ENCODE measurements around the gene ATP5ME. TPM values are rescaled to one million over a fixed set of nuclear protein-coding genes. Genes with fewer than 3 reads are reported as not detected.
A peak's percentile ranks its signal among the peaks of the same experiment; 100 is the strongest.

ATP5ME gene
- total RNA-seq, 1 donor = 60.8 TPM

DNA sequence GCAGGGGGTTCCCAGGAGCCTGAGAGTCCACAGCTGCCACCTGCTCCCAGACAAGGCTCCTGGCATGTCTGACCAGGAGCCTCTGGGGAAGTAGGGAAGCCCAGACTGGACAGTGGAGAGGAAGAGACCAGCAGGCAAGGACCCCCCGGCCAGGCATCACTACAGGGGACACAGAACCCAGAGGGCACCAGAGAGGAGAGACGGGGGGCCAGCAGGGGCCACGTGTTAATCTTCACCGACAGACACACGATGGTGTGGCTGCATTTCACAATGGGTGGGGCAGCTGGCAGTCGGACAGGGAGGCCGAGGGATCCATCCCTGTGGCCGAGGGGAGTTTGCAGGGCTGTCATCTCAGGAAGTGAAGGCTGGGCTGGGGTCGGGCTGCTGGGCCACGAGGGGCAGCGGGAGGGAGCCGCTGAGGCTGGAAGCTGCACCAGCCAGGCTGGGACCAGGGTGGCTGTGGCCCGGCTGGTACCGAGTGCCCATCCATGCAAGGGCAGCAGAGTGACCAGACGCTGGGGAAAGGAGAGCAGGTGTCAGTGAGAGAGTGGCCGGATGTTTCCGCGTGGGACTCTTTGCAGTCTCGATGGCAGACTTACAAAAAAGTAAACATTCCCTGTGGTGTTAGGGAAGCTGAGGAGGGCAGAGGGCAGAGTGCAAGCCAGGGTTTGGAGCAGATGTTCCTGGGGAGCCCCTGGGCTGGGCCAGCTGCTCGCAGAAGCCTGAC lies 44.0 kb downstream of the ATP5ME start:
- Histone ChIP-seq H4K20me1 (ENCODE audit: insufficient read depth, low read length) (no peaks in the 10 kb centered on the region), H3K4me3 (ENCODE audit: insufficient read depth, low read length) (no peak overlapping the region), H2AFZ (ENCODE audit: low read length) (no peak overlapping the region), H3K36me3 (ENCODE audit: insufficient read depth, low read length) (no peaks in the 10 kb centered on the region), H3K79me2 (ENCODE audit: insufficient read depth, low read length) (no peaks in the 10 kb centered on the region), H3K27me3 (ENCODE audit: insufficient read depth, low read length) (no peaks in the 10 kb centered on the region), H3K9me3 (ENCODE audit: low read depth, low read length) (no peaks in the 10 kb centered on the region), H3K27ac (ENCODE audit: low read depth, low read length) (no peak overlapping the region), H3K4me2 (ENCODE audit: insufficient read depth, low read length) (no peak overlapping the region), H3K4me1 (ENCODE audit: insufficient read depth, low read length) (no peaks in the 10 kb centered on the region)
- TF ChIP-seq, protein P1, sequence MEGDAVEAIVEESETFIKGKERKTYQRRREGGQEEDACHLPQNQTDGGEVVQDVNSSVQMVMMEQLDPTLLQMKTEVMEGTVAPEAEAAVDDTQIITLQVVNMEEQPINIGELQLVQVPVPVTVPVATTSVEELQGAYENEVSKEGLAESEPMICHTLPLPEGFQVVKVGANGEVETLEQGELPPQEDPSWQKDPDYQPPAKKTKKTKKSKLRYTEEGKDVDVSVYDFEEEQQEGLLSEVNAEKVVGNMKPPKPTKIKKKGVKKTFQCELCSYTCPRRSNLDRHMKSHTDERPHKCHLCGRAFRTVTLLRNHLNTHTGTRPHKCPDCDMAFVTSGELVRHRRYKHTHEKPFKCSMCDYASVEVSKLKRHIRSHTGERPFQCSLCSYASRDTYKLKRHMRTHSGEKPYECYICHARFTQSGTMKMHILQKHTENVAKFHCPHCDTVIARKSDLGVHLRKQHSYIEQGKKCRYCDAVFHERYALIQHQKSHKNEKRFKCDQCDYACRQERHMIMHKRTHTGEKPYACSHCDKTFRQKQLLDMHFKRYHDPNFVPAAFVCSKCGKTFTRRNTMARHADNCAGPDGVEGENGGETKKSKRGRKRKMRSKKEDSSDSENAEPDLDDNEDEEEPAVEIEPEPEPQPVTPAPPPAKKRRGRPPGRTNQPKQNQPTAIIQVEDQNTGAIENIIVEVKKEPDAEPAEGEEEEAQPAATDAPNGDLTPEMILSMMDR (IDR thresholded peaks at IDR 0.05; ENCODE audit: extremely low read depth, low read depth, low read length) = no peak
- DNase-seq (ENCODE audit: insufficient read length, low spot score, missing footprints) = peak; percentile 73

DNA sequence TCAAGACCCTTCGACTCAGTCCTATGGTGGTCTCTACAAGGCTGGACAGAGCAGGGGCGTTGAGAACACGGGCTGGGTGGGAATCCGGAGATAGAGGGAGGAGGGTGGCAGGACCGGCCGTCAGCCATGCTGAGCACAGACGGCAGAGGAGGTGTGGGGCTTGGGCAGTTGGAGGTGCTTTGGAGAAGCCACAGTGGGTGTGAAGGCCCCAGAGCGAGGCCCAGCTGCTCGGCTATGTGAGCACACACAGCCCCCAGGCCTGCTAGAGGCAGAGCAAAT lies 44.5 kb downstream of the ATP5ME start:
- Histone ChIP-seq H4K20me1 (ENCODE audit: insufficient read depth, low read length) (no peaks in the 10 kb centered on the region), H3K36me3 (ENCODE audit: insufficient read depth, low read length) (no peaks in the 10 kb centered on the region), H3K79me2 (ENCODE audit: insufficient read depth, low read length) (no peaks in the 10 kb centered on the region), H3K27me3 (ENCODE audit: insufficient read depth, low read length) (no peaks in the 10 kb centered on the region), H3K27ac (ENCODE audit: low read depth, low read length) (no peak overlapping the region), H2AFZ (ENCODE audit: low read length) (no peak overlapping the region), H3K9me3 (ENCODE audit: low read depth, low read length) (no peaks in the 10 kb centered on the region), H3K4me3 (ENCODE audit: insufficient read depth, low read length) (no peak overlapping the region), H3K4me2 (ENCODE audit: insufficient read depth, low read length) (no peak overlapping the region), H3K4me1 (ENCODE audit: insufficient read depth, low read length) (no peaks in the 10 kb centered on the region)
- DNase-seq (ENCODE audit: insufficient read length, low spot score, missing footprints) = no peak
- TF ChIP-seq, protein P1 (IDR thresholded peaks at IDR 0.05; ENCODE audit: extremely low read depth, low read depth, low read length) = no peak

DNA sequence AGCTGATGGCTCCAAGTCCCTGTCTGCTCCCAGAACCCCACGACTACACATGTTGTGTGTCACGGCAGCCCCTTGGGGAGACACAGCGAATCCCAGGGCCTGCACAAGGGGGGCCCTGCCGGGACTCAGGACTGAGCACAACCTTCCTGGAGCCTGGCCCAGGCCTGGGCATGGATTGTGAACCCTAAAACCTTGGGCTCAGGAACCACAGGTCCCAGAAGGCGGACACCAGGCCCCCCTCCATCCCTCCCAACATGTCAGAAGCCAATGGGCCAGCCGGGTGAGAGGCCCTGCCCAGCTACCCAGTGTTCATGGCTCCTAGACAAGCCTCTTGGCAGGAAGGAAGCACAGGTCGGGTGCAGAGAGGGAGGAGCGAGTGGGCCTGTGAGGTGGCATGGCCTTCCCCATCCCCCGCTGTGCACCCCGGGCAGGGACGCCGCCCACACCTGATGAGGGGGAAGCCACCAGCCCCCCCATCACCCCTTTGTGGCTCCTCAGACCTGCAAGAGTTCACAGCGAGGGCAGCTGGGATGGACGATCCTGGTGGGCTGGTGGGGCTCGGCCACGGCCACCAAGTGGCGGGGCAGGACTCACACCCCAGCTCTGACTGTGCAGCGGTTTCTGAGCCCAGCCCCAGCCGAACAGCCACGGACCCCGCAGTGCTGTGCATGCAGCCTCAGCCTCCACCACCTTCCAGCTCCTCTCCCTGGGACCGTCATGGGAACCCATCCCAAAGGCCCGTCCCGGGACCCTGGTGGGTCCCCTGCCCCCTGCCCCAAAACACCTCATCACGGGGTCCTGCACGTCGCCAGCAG lies 45.0 kb downstream of the ATP5ME start:
- H4K20me1 ChIP-seq (ENCODE audit: insufficient read depth, low read length) = no peaks in the 10 kb centered on the region
- H3K79me2 ChIP-seq (ENCODE audit: insufficient read depth, low read length) = no peaks in the 10 kb centered on the region
- no peak overlapping the region for H2AFZ ChIP-seq (ENCODE audit: low read length)
- no peak overlapping the region for H3K4me3 ChIP-seq (ENCODE audit: insufficient read depth, low read length)
- TF ChIP-seq, protein P1 (IDR thresholded peaks at IDR 0.05; ENCODE audit: extremely low read depth, low read depth, low read length) = no peak
- no peak overlapping the region for H3K27ac ChIP-seq (ENCODE audit: low read depth, low read length)
- no peaks in the 10 kb centered on the region for H3K36me3 ChIP-seq (ENCODE audit: insufficient read depth, low read length)
- DNase-seq (ENCODE audit: insufficient read length, low spot score, missing footprints) = peak; percentile 58
- no peak overlapping the region for H3K4me2 ChIP-seq (ENCODE audit: insufficient read depth, low read length)
- no peaks in the 10 kb centered on the region for H3K4me1 ChIP-seq (ENCODE audit: insufficient read depth, low read length)
- H3K27me3 ChIP-seq (ENCODE audit: insufficient read depth, low read length) = no peaks in the 10 kb centered on the region
- no peaks in the 10 kb centered on the region for H3K9me3 ChIP-seq (ENCODE audit: low read depth, low read length)

DNA sequence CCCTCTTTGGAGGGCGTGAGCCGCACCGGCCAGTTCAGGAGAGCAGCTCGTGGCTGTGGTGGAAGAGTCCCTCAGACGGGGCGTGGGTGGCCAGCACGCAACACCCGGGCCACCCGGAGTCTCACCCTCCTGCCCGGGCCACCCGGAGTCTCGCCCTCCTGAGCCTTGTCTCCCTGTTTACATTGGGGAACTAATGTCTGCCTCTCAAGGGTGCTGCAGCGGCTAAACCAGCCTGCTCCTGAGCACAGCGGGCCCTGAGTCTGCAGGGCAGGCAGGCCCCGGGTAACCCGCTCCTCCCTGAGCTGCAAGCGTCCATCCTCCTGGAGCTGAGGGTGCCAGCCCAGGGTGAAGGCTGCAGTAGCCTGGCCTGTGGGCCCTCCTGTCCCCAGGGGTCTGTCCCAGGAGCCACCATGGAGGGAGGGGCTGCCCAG lies 45.8 kb downstream of the ATP5ME start:
- Histone ChIP-seq H2AFZ (ENCODE audit: low read length) (no peak overlapping the region), H3K36me3 (ENCODE audit: insufficient read depth, low read length) (no peaks in the 10 kb centered on the region), H3K4me1 (ENCODE audit: insufficient read depth, low read length) (no peaks in the 10 kb centered on the region), H3K79me2 (ENCODE audit: insufficient read depth, low read length) (no peaks in the 10 kb centered on the region), H3K4me2 (ENCODE audit: insufficient read depth, low read length) (no peak overlapping the region), H3K27me3 (ENCODE audit: insufficient read depth, low read length) (no peaks in the 10 kb centered on the region), H3K27ac (ENCODE audit: low read depth, low read length) (no peak overlapping the region), H3K9me3 (ENCODE audit: low read depth, low read length) (no peaks in the 10 kb centered on the region), H3K4me3 (ENCODE audit: insufficient read depth, low read length) (no peak overlapping the region), H4K20me1 (ENCODE audit: insufficient read depth, low read length) (no peaks in the 10 kb centered on the region)
- peak; percentile 88 for DNase-seq (ENCODE audit: insufficient read length, low spot score, missing footprints)
- TF ChIP-seq, protein P1 (IDR thresholded peaks at IDR 0.05; ENCODE audit: extremely low read depth, low read depth, low read length) = no peak
